H1 (cell line): ENCODE data around the gene ONECUT2. TPM values are rescaled to one million over a fixed set of nuclear protein-coding genes. Genes with fewer than 3 reads are reported as not detected.

Experiments used
- CTCF ChIA-PET: fragments of 300-600 bp; sonication (Branson Sonifier 250); formaldehyde crosslinking; loops from one replicate; lab custom pipeline; 2021; ENCODE audit not compliant: partially characterized antibody; lab: Charles Lee
- POLR2A ChIA-PET: fragments of 300-600 bp; sonication (Branson Sonifier 250); formaldehyde crosslinking; loops from one replicate; lab custom pipeline; 2021; ENCODE audit warnings: inconsistent platforms; ENCODE audit not compliant: partially characterized antibody; lab: Charles Lee
- DNase-seq, 2 experiments: peaks; one replicate each; pipeline versions ENCODE4 v3.0.0 to v3.0.0-alpha.2; 2010 to 2022; ENCODE audit warnings: low spot score in 2 of 2, low read depth in 1 of 2, mixed read lengths in 1 of 2
- FAIRE-seq: peaks from 2 replicates; lab custom pipeline; 2011; peaks lifted over from hg19 to GRCh38; lab: Jason Lieb, UNC
- H2AFZ ChIP-seq: 2 replicates; pipeline ENCODE4 v1.8.1; 2012; ENCODE audit warnings: low read length, inconsistent platforms
- H2AK5ac ChIP-seq: 2 replicates; pipeline ENCODE4 v1.6.1; 2013; ENCODE audit warnings: low read depth, low read length
- H2BK120ac ChIP-seq: replicated peaks from 2 replicates; pipeline ENCODE3; 2013; ENCODE audit warnings: low read depth, low read length, inconsistent platforms
- H2BK12ac ChIP-seq: 2 replicates; pipeline ENCODE4 v1.6.1; 2013; ENCODE audit warnings: low read depth, low read length
- H2BK15ac ChIP-seq: 2 replicates; pipeline ENCODE4 v1.6.1; 2013; ENCODE audit warnings: low read length
- H2BK20ac ChIP-seq: 2 replicates; pipeline ENCODE4 v1.6.1; 2013; ENCODE audit warnings: low read length
- H2BK5ac ChIP-seq: 2 replicates; pipeline ENCODE4 v1.6.1; 2013; ENCODE audit warnings: low read depth, low read length
- H3K14ac ChIP-seq: 2 replicates; pipeline ENCODE4 v1.6.1; 2013; ENCODE audit warnings: inconsistent platforms; ENCODE audit not compliant: insufficient read length
- H3K18ac ChIP-seq: 2 replicates; pipeline ENCODE4 v1.6.1; 2013; ENCODE audit warnings: low read length; ENCODE audit errors: extremely low read depth
- H3K23ac ChIP-seq: 2 replicates; pipeline ENCODE4 v1.6.1; 2013; ENCODE audit warnings: inconsistent platforms; ENCODE audit not compliant: insufficient read length
- H3K23me2 ChIP-seq: 2 replicates; pipeline ENCODE4 v1.6.1; 2013; ENCODE audit warnings: low read depth, low read length
- H3K27ac ChIP-seq: 2 replicates; pipeline ENCODE4 v1.6.1; 2011; ENCODE audit warnings: low read depth, low read length, inconsistent platforms
- H3K27me3 ChIP-seq, 4 experiments: replicated peaks in 1 of 4; 1 replicate in 1 of 4; 2 replicates in 3 of 4; pipeline versions ENCODE4 v1.6.1 to v1.8.1; 2011 to 2013; ENCODE audit warnings: low read length in 3 of 4, mild to moderate bottlenecking in 3 of 4, inconsistent platforms in 2 of 4, mixed read lengths in 2 of 4, moderate library complexity in 1 of 4; ENCODE audit not compliant: control insufficient read depth in 3 of 4, insufficient read depth in 3 of 4; ENCODE audit errors: extremely low read depth in 1 of 4
- H3K36me3 ChIP-seq, 4 experiments: 2 replicates each; pipeline versions ENCODE4 v1.6.1 to v1.8.1; 2011 to 2013; ENCODE audit warnings: mild to moderate bottlenecking in 4 of 4, low read length in 3 of 4, moderate library complexity in 2 of 4, control low read depth in 1 of 4, inconsistent platforms in 1 of 4; ENCODE audit not compliant: insufficient read depth in 4 of 4, control insufficient read depth in 2 of 4
- H3K4ac ChIP-seq: replicated peaks from 2 replicates; pipeline ENCODE3; 2013; ENCODE audit warnings: low read length, low read depth, mixed read lengths, inconsistent platforms; ENCODE audit not compliant: insufficient read length
- H3K4me1 ChIP-seq, 4 experiments: replicated peaks in 1 of 4; 1 replicate in 1 of 4; 2 replicates in 3 of 4; pipeline versions ENCODE4 v1.6.1 to v1.8.1; 2011 to 2013; ENCODE audit warnings: low read length in 3 of 4, inconsistent platforms in 2 of 4, mixed read lengths in 1 of 4; ENCODE audit not compliant: insufficient read depth in 4 of 4, control insufficient read depth in 3 of 4
- H3K4me2 ChIP-seq, 2 experiments: 2 replicates each; pipeline versions ENCODE4 v1.6.1 to v1.8.1; 2011 to 2013; ENCODE audit warnings: low read depth in 2 of 2, low read length in 2 of 2, control low read depth in 1 of 2, inconsistent platforms in 1 of 2, mild to moderate bottlenecking in 1 of 2; ENCODE audit not compliant: insufficient read depth in 1 of 2
- H3K4me3 ChIP-seq, 4 experiments: fragments of 200-600, 300-600 bp in 1 of 4; sonication (generic), shearing (Covaris generic), sonication (Bioruptor Twin) in 1 of 4; 2 replicates each; pipeline versions ENCODE4 v1.5.1 to v1.8.1; 2011 to 2016; ENCODE audit warnings: low read length in 4 of 4, low read depth in 3 of 4, control low read depth in 2 of 4, inconsistent platforms in 2 of 4, mild to moderate bottlenecking in 2 of 4, mixed read lengths in 1 of 4, moderate library complexity in 1 of 4; ENCODE audit not compliant: insufficient read depth in 2 of 4; ENCODE audit errors: extremely low read depth in 1 of 4
- H3K56ac ChIP-seq: replicated peaks from 2 replicates; pipeline ENCODE3; 2013; ENCODE audit warnings: low read depth, mild to moderate bottlenecking, mixed read lengths, low read length, inconsistent platforms; ENCODE audit not compliant: insufficient read length
- H3K79me1 ChIP-seq: 2 replicates; pipeline ENCODE4 v1.6.1; 2013; ENCODE audit warnings: low read depth, low read length, control low read depth
- H3K79me2 ChIP-seq, 2 experiments: 2 replicates each; pipeline versions ENCODE4 v1.6.1 to v1.8.1; 2012 to 2013; ENCODE audit warnings: low read length in 2 of 2, mild to moderate bottlenecking in 2 of 2, inconsistent platforms in 1 of 2; ENCODE audit not compliant: insufficient read depth in 2 of 2, control insufficient read depth in 1 of 2
- H3K9ac ChIP-seq, 4 experiments: replicated peaks in 1 of 4; 1 replicate in 1 of 4; 2 replicates in 3 of 4; pipeline versions ENCODE4 v1.6.1 to v1.8.1; 2011 to 2013; ENCODE audit warnings: low read depth in 3 of 4, low read length in 3 of 4, control low read depth in 2 of 4, mild to moderate bottlenecking in 2 of 4, moderate library complexity in 2 of 4, inconsistent platforms in 1 of 4; ENCODE audit errors: extremely low read depth in 1 of 4
- H3K9me3 ChIP-seq, 2 experiments: 2 replicates each; pipeline versions ENCODE4 v1.6.1 to v1.8.1; 2012 to 2013; ENCODE audit warnings: mild to moderate bottlenecking in 2 of 2, moderate library complexity in 2 of 2, control low read depth in 1 of 2, inconsistent platforms in 1 of 2, low read depth in 1 of 2, low read length in 1 of 2, mixed read lengths in 1 of 2; ENCODE audit not compliant: insufficient read depth in 2 of 2
- H4K20me1 ChIP-seq, 2 experiments: replicated peaks in 1 of 2; 2 replicates each; pipeline versions ENCODE3 to v1.8.1; 2011 to 2013; ENCODE audit warnings: inconsistent platforms in 2 of 2, low read length in 2 of 2, mild to moderate bottlenecking in 1 of 2; ENCODE audit not compliant: insufficient read depth in 2 of 2, control insufficient read depth in 1 of 2
- H4K5ac ChIP-seq: 2 replicates; pipeline ENCODE4 v1.6.1; 2013; ENCODE audit warnings: low read length, low read depth, mixed read lengths, inconsistent platforms; ENCODE audit not compliant: insufficient read length
- H4K8ac ChIP-seq: 2 replicates; pipeline ENCODE4 v1.8.0; 2013; ENCODE audit warnings: mild to moderate bottlenecking, moderate library complexity, low read length, inconsistent platforms; ENCODE audit not compliant: insufficient read depth; ENCODE audit errors: extremely low read depth
- H4K91ac ChIP-seq: replicated peaks from 2 replicates; pipeline ENCODE3; 2013; ENCODE audit warnings: low read length, mixed read lengths, inconsistent platforms; ENCODE audit not compliant: insufficient read length
- BRCA1 ChIP-seq: IDR thresholded peaks from 2 replicates; pipeline ENCODE4 v1.6.1; 2012; ENCODE audit warnings: low read depth, low read length, improper control_type of control experiment
- CTBP2 ChIP-seq: IDR thresholded peaks from 2 replicates; pipeline ENCODE4 v1.7.0; 2011; ENCODE audit warnings: borderline replicate concordance, mild to moderate bottlenecking, moderate library complexity, mixed read lengths, low read length; ENCODE audit not compliant: insufficient read depth, insufficient read length
- FOSL1 ChIP-seq: IDR thresholded peaks from 2 replicates; pipeline ENCODE4 v1.6.1; 2011; ENCODE audit warnings: mild to moderate bottlenecking, low read depth, low read length, moderate library complexity; ENCODE audit not compliant: insufficient read depth
- KDM4A ChIP-seq: IDR thresholded peaks from one replicate; pipeline ENCODE4 v1.7.1; 2012; ENCODE audit warnings: low read depth, mild to moderate bottlenecking, moderate library complexity, low read length, inconsistent platforms; ENCODE audit not compliant: severe bottlenecking
- SAP30 ChIP-seq: fragments of 300-600 bp; sonication (generic); IDR thresholded peaks from 2 replicates; pipeline ENCODE4 v1.7.1; 2012; ENCODE audit warnings: low read length, moderate library complexity, mild to moderate bottlenecking, inconsistent platforms; ENCODE audit not compliant: insufficient read depth, insufficient replicate concordance
- TAF7 ChIP-seq: optimal IDR thresholded peaks from 2 replicates; pipeline ENCODE3; 2011; ENCODE audit warnings: low read depth, mild to moderate bottlenecking, inconsistent platforms, low read length, moderate library complexity, borderline replicate concordance
- WGBS, 2 experiments: shearing (Covaris generic) in 1 of 2; methylation state at CpG; one replicate each; pipeline versions ENCODE4 v1.1.6 to v1.1.7; 2013 to 2015; ENCODE audit warnings: low lambda C conversion rate in 2 of 2, mixed read lengths in 2 of 2, inconsistent platforms in 1 of 2, low coverage in 1 of 2, missing lambda C conversion rate in 1 of 2; ENCODE audit not compliant: insufficient replicate concordance in 2 of 2, insufficient coverage in 1 of 2, insufficient read length in 1 of 2; ENCODE audit errors: extremely low coverage in 1 of 2, missing lambda C conversion rate in 1 of 2; 5-methylcytosine and 5-hydroxymethylcytosine counted together
- polyA plus RNA-seq, 7 experiments: library from polyadenylated mRNA; depleted of rRNA in 3 of 7; stranded (reverse) in 5 of 7; unstranded in 2 of 7; fragments of >200 nt in 5 of 7; fragments of 200-250 nt in 2 of 7; gene quantifications; 1 replicate in 5 of 7; 2 replicates in 1 of 7; 4 replicates in 1 of 7; pipeline versions ENCODE4 v1.2.1 to v1.2.3, GENCODE V29; 2011 to 2013; ENCODE audit warnings: missing spikeins in 2 of 7, mixed read lengths in 2 of 7
- total RNA-seq: library from RNA; stranded (reverse); fragmentation: NEBNext Ultra II Directional; extraction: Animal tissue kit (Norgen Biotek cat#: 25700); gene quantifications from 2 replicates; pipeline ENCODE4 v1.2.1, GENCODE V29; 2021
- TF ChIP-seq, protein P1 (sequence below): IDR thresholded peaks from 2 replicates; pipeline ENCODE4 v1.6.1; 2011; ENCODE audit warnings: low read length, improper control_type of control experiment
- TF ChIP-seq, protein P2 (sequence below): IDR thresholded peaks from 2 replicates; pipeline ENCODE4 v1.6.1; 2012; ENCODE audit warnings: inconsistent platforms

Gene ONECUT2
- total and polyA plus RNA-seq, 2 of the 8 experiments (the other 6 are each of a cell fraction or from before 2014, with no cell fraction given) = 0.38 to 1.9 TPM

GRCh38 chr18:57430079-57431001 is 4.8 kb upstream of the ONECUT2 start:
- Histone ChIP-seq H2BK120ac (no peak overlapping the region), H3K4me3 (peak overlapping the region; percentile 17 to 73 (median 26); a peak in 6 of 8 replicates), H3K4me1 (peaks cover 11 to 32% (median 15%) of the 10 kb centered on the region in 4 experiments), H3K14ac (no peak overlapping the region), H2BK5ac (no peak overlapping the region; the same call in 1 of the 2 replicates), H4K5ac (no peak overlapping the region), H4K20me1 (peaks cover 5 to 6% of the 10 kb centered on the region in 2 experiments), H3K23me2 (peaks cover 25% of the 10 kb centered on the region), H3K4ac (no peak overlapping the region), H2AK5ac (no peak overlapping the region), H3K27me3 (peaks cover 51 to 90% (median 71%) of the 10 kb centered on the region in 4 experiments), H3K36me3 (peaks cover 0 to 5% (median 0%) of the 10 kb centered on the region in 4 experiments; a peak in 1 of 8 replicates), H2BK20ac (no peak overlapping the region), H3K9me3 (no peaks in the 10 kb centered on the region), H3K56ac (no peak overlapping the region), H3K27ac (no peak overlapping the region), H3K79me1 (no peaks in the 10 kb centered on the region), H2BK12ac (no peak overlapping the region), H2AFZ (no peak overlapping the region), H4K8ac (no peak overlapping the region), H3K79me2 (no peaks in the 10 kb centered on the region), H3K23ac (no peak overlapping the region), H3K4me2 (peak overlapping the region; percentile 73 to 75), H2BK15ac (no peak overlapping the region), H4K91ac (no peak overlapping the region), H3K9ac (no peak overlapping the region), H3K18ac (no peak overlapping the region)
- ChIA-PET CTCF (interaction anchor here (0.7 to 3.2 kb wide), 5 partner anchors 9 to 438 kb away, joined by 3 to 17 read pairs (median 3); no protein-coding TSS in a partner anchor), POLR2A (interaction anchor here (0.9 to 3.5 kb wide), 3 partner anchors 11 to 76 kb away, joined by 3 to 18 read pairs (median 3); no protein-coding TSS in a partner anchor)
- FAIRE-seq (peak; percentile 57), DNase-seq (peak in 1 of 2 experiments; percentile 73)
- WGBS, 2 experiments = 3% methylated on average over 33 of the region's 34 CpGs; no CpG with 5 or more reads in 1 of the 2 experiments
- TF ChIP-seq KDM4A = peak; percentile 26
- TF ChIP-seq TAF7 = no peak
- no peak for TF ChIP-seq SAP30
- peak; percentile 99 for TF ChIP-seq CTBP2
- TF ChIP-seq, protein P1, sequence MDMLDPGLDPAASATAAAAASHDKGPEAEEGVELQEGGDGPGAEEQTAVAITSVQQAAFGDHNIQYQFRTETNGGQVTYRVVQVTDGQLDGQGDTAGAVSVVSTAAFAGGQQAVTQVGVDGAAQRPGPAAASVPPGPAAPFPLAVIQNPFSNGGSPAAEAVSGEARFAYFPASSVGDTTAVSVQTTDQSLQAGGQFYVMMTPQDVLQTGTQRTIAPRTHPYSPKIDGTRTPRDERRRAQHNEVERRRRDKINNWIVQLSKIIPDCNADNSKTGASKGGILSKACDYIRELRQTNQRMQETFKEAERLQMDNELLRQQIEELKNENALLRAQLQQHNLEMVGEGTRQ = no peak
- TF ChIP-seq BRCA1 = no peak
- TF ChIP-seq FOSL1 = no peak
- TF ChIP-seq, protein P2, sequence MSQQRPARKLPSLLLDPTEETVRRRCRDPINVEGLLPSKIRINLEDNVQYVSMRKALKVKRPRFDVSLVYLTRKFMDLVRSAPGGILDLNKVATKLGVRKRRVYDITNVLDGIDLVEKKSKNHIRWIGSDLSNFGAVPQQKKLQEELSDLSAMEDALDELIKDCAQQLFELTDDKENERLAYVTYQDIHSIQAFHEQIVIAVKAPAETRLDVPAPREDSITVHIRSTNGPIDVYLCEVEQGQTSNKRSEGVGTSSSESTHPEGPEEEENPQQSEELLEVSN = no peak
